Adrenal gland (tissue), 5 donors: Measurements from ENCODE around the gene ARHGEF4.

Experiments
- POLR2A ChIP-seq, 2 donors: fragments of 450-650 bp; IDR thresholded peaks; one replicate each; pipeline ENCODE4 v1.6.1; 2017; ENCODE audit warnings: antibody characterized with exemption in 2 of 2, mild to moderate bottlenecking in 2 of 2, moderate library complexity in 1 of 2
- TF ChIP-seq, protein P1 (sequence below), 6 experiments: fragments of 450-650 bp in 4 of 6; fragments of 200-600 bp in 2 of 6; sonication (generic) in 1 of 6; IDR thresholded peaks; 1 replicate in 5 of 6; 2 replicates in 1 of 6; pipeline versions ENCODE4 v1.5.1 to v1.8.0; 2016 to 2021; ENCODE audit warnings: antibody characterized with exemption in 6 of 6, mild to moderate bottlenecking in 2 of 6, moderate library complexity in 1 of 6
- donor health status: DM: no; HTN: no; CAD: no.

- TF ChIP-seq, protein P1, sequence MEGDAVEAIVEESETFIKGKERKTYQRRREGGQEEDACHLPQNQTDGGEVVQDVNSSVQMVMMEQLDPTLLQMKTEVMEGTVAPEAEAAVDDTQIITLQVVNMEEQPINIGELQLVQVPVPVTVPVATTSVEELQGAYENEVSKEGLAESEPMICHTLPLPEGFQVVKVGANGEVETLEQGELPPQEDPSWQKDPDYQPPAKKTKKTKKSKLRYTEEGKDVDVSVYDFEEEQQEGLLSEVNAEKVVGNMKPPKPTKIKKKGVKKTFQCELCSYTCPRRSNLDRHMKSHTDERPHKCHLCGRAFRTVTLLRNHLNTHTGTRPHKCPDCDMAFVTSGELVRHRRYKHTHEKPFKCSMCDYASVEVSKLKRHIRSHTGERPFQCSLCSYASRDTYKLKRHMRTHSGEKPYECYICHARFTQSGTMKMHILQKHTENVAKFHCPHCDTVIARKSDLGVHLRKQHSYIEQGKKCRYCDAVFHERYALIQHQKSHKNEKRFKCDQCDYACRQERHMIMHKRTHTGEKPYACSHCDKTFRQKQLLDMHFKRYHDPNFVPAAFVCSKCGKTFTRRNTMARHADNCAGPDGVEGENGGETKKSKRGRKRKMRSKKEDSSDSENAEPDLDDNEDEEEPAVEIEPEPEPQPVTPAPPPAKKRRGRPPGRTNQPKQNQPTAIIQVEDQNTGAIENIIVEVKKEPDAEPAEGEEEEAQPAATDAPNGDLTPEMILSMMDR (IDR thresholded peaks at IDR 0.05), result no peak
- TF ChIP-seq POLR2A (IDR thresholded peaks at IDR 0.05), result no peak
Measured at GRCh38 chr2:130790312-130790711, 46.4 kb upstream of the ARHGEF4 start.
